ENCODE results near the gene MIA.
"Not testable (repeated sequence)": the region's sequence is repeated elsewhere in the genome, so short reads cannot be mapped to it uniquely, and the experiment has no call there.

The MIA gene

GRCh38 chr19:40825460-40826095 lies 50.3 kb downstream of the MIA start:
- DNase-seq: not testable (repeated sequence)

- not testable (repeated sequence) for DNase-seq
Measured at GRCh38 chr19:40826312-40826698, 51.0 kb downstream of the MIA start.

GRCh38 chr19:40826699-40827385 lies 51.5 kb downstream of the MIA start:
- not testable (repeated sequence) for DNase-seq

Data from fibroblast of upper back skin (primary cell).